H1 (cell line): Measurements from ENCODE around the gene POLR3GL. TPM values are rescaled to one million over a fixed set of nuclear protein-coding genes. Genes with fewer than 3 reads are reported as not detected.

ENCODE experiments used
- polyA plus RNA-seq, 7 experiments: library from polyadenylated mRNA; depleted of rRNA in 3 of 7; stranded (reverse) in 5 of 7; unstranded in 2 of 7; fragments of >200 nt in 5 of 7; fragments of 200-250 nt in 2 of 7; gene quantifications; 1 replicate in 5 of 7; 2 replicates in 1 of 7; 4 replicates in 1 of 7; pipeline versions ENCODE4 v1.2.1 to v1.2.3, GENCODE V29; 2011 to 2013; ENCODE audit warnings: missing spikeins in 2 of 7, mixed read lengths in 2 of 7
- total RNA-seq: library from RNA; stranded (reverse); fragmentation: NEBNext Ultra II Directional; extraction: Animal tissue kit (Norgen Biotek cat#: 25700); gene quantifications from 2 replicates; pipeline ENCODE4 v1.2.1, GENCODE V29; 2021
- TF ChIP-seq, protein P1 (sequence below): fragments of 300-600 bp; sonication (generic); IDR thresholded peaks from 2 replicates; pipeline ENCODE4 v1.7.1; 2012; ENCODE audit warnings: low read length, moderate library complexity, mild to moderate bottlenecking, inconsistent platforms; ENCODE audit not compliant: insufficient replicate concordance
- TF ChIP-seq, protein P2 (sequence below): IDR thresholded peaks from 2 replicates; pipeline ENCODE4 v1.6.1; 2011; ENCODE audit warnings: low read length, improper control_type of control experiment

The POLR3GL gene
- total and polyA plus RNA-seq, 2 of the 8 experiments (the other 6 are each of a cell fraction or from before 2014, with no cell fraction given): 3.1 to 3.9 TPM

DNA sequence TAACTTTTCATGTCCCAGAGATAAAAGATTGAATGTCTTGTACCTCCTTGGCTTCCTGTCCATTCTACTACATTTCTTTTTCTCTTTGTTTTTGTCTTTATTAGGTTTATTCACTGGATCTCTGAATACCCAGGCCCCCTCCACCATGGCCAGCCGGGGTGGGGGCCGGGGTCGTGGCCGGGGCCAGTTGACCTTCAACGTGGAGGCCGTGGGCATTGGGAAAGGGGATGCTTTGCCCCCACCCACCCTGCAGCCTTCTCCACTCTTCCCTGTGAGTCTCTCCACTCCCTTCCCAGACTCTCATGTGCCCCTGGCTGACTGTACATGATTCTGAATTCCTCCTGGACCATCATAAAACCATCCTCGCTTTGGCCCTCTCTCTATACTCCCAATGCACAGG, 10.2 kb downstream of the POLR3GL start (continued):
- TF ChIP-seq, protein P1, sequence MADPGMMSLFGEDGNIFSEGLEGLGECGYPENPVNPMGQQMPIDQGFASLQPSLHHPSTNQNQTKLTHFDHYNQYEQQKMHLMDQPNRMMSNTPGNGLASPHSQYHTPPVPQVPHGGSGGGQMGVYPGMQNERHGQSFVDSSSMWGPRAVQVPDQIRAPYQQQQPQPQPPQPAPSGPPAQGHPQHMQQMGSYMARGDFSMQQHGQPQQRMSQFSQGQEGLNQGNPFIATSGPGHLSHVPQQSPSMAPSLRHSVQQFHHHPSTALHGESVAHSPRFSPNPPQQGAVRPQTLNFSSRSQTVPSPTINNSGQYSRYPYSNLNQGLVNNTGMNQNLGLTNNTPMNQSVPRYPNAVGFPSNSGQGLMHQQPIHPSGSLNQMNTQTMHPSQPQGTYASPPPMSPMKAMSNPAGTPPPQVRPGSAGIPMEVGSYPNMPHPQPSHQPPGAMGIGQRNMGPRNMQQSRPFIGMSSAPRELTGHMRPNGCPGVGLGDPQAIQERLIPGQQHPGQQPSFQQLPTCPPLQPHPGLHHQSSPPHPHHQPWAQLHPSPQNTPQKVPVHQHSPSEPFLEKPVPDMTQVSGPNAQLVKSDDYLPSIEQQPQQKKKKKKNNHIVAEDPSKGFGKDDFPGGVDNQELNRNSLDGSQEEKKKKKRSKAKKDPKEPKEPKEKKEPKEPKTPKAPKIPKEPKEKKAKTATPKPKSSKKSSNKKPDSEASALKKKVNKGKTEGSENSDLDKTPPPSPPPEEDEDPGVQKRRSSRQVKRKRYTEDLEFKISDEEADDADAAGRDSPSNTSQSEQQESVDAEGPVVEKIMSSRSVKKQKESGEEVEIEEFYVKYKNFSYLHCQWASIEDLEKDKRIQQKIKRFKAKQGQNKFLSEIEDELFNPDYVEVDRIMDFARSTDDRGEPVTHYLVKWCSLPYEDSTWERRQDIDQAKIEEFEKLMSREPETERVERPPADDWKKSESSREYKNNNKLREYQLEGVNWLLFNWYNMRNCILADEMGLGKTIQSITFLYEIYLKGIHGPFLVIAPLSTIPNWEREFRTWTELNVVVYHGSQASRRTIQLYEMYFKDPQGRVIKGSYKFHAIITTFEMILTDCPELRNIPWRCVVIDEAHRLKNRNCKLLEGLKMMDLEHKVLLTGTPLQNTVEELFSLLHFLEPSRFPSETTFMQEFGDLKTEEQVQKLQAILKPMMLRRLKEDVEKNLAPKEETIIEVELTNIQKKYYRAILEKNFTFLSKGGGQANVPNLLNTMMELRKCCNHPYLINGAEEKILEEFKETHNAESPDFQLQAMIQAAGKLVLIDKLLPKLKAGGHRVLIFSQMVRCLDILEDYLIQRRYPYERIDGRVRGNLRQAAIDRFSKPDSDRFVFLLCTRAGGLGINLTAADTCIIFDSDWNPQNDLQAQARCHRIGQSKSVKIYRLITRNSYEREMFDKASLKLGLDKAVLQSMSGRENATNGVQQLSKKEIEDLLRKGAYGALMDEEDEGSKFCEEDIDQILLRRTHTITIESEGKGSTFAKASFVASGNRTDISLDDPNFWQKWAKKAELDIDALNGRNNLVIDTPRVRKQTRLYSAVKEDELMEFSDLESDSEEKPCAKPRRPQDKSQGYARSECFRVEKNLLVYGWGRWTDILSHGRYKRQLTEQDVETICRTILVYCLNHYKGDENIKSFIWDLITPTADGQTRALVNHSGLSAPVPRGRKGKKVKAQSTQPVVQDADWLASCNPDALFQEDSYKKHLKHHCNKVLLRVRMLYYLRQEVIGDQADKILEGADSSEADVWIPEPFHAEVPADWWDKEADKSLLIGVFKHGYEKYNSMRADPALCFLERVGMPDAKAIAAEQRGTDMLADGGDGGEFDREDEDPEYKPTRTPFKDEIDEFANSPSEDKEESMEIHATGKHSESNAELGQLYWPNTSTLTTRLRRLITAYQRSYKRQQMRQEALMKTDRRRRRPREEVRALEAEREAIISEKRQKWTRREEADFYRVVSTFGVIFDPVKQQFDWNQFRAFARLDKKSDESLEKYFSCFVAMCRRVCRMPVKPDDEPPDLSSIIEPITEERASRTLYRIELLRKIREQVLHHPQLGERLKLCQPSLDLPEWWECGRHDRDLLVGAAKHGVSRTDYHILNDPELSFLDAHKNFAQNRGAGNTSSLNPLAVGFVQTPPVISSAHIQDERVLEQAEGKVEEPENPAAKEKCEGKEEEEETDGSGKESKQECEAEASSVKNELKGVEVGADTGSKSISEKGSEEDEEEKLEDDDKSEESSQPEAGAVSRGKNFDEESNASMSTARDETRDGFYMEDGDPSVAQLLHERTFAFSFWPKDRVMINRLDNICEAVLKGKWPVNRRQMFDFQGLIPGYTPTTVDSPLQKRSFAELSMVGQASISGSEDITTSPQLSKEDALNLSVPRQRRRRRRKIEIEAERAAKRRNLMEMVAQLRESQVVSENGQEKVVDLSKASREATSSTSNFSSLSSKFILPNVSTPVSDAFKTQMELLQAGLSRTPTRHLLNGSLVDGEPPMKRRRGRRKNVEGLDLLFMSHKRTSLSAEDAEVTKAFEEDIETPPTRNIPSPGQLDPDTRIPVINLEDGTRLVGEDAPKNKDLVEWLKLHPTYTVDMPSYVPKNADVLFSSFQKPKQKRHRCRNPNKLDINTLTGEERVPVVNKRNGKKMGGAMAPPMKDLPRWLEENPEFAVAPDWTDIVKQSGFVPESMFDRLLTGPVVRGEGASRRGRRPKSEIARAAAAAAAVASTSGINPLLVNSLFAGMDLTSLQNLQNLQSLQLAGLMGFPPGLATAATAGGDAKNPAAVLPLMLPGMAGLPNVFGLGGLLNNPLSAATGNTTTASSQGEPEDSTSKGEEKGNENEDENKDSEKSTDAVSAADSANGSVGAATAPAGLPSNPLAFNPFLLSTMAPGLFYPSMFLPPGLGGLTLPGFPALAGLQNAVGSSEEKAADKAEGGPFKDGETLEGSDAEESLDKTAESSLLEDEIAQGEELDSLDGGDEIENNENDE: no peak
- TF ChIP-seq, protein P2, sequence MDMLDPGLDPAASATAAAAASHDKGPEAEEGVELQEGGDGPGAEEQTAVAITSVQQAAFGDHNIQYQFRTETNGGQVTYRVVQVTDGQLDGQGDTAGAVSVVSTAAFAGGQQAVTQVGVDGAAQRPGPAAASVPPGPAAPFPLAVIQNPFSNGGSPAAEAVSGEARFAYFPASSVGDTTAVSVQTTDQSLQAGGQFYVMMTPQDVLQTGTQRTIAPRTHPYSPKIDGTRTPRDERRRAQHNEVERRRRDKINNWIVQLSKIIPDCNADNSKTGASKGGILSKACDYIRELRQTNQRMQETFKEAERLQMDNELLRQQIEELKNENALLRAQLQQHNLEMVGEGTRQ: no peak
